HAP-1 (cell line): ENCODE measurements around the gene CDYL.

ENCODE experiments used
- DNase-seq, 2 experiments: peaks; one replicate each; pipeline ENCODE4 v3.0.0-alpha.2; 2016 to 2020; ENCODE audit warnings: low spot score in 2 of 2
- H3K27me3 ChIP-seq: fragments of 250-450 bp; sonication (Bioruptor Pico); 2 replicates; pipeline ENCODE4 v1.5.1; 2020; ENCODE audit warnings: low read depth, mild to moderate bottlenecking, moderate library complexity
- H3K36me3 ChIP-seq: fragments of 250-450 bp; sonication (Bioruptor Pico); replicated peaks from 2 replicates; pipeline ENCODE4 v1.5.1; 2020; ENCODE audit warnings: mild to moderate bottlenecking
- H3K4me1 ChIP-seq: fragments of 250-450 bp; sonication (Bioruptor Pico); 2 replicates; pipeline ENCODE4 v1.5.1; 2020; ENCODE audit warnings: mild to moderate bottlenecking
- H3K4me3 ChIP-seq: fragments of 250-450 bp; sonication (Bioruptor Pico); 2 replicates; pipeline ENCODE4 v1.5.1; 2020; ENCODE audit warnings: mild to moderate bottlenecking, moderate library complexity
- H3K9me3 ChIP-seq: fragments of 250-450 bp; sonication (Bioruptor Pico); 2 replicates; pipeline ENCODE4 v1.5.1; 2020; ENCODE audit warnings: mild to moderate bottlenecking, moderate library complexity
- in situ Hi-C: fragments of 300-500 bp; cut with MboI; formaldehyde crosslinking; loops from 3 replicates; pipeline ENCODE4 v1.14.3; 2020; ENCODE audit warnings: low sequenced_read_pairs, inconsistent platforms, mixed read lengths

CDYL gene

GRCh38 chr6:4778086-4778485, 1.9 kb downstream of the CDYL start:
- peaks cover 29% of the 10 kb centered on the region for H3K4me1 ChIP-seq
- H3K27me3 ChIP-seq: no peaks in the 10 kb centered on the region
- 0 out of 2 replicates have a peak, but pooled peaks cover 2% of the 10 kb centered on the region for H3K36me3 ChIP-seq
- peaks cover 2% of the 10 kb centered on the region; the same call in 1 of the 2 replicates for H3K9me3 ChIP-seq
- no peak for DNase-seq
- in situ Hi-C loops: no loop called here
- H3K4me3 ChIP-seq: peak overlapping the region; percentile 40

GRCh38 chr6:4780360-4780812, 4.2 kb downstream of the CDYL start:
- peaks cover 7% of the 10 kb centered on the region; the same call in 1 of the 2 replicates for H3K9me3 ChIP-seq
- peak in 1 of 2 experiments; percentile 27 for DNase-seq

GRCh38 chr6:4781426-4781825, 5.2 kb downstream of the CDYL start:
- peaks cover 16% of the 10 kb centered on the region for H3K4me1 ChIP-seq
- H3K27me3 ChIP-seq: no peaks in the 10 kb centered on the region
- H3K4me3 ChIP-seq: no peak overlapping the region
- in situ Hi-C loops: loop anchor here (10.0 kb wide), 1 partner anchor 163 kb away; no protein-coding TSS in a partner anchor
- H3K9me3 ChIP-seq: peaks cover 7% of the 10 kb centered on the region; the same call in 1 of the 2 replicates
- H3K36me3 ChIP-seq: peaks cover 8% of the 10 kb centered on the region; the same call in 1 of the 2 replicates
- DNase-seq: no peak

More at GRCh38 chr6:4780360-4780812, 4.2 kb downstream of the CDYL start:
- in situ Hi-C loops: loop anchor here (10.0 kb wide), 1 partner anchor 164 kb away; no protein-coding TSS in a partner anchor
- no peaks in the 10 kb centered on the region for H3K27me3 ChIP-seq
- no peak overlapping the region for H3K4me3 ChIP-seq
- peaks cover 8% of the 10 kb centered on the region; the same call in 1 of the 2 replicates for H3K36me3 ChIP-seq
- H3K4me1 ChIP-seq: peaks cover 16% of the 10 kb centered on the region

GRCh38 chr6:4781967-4782575, 5.9 kb downstream of the CDYL start:
- H3K36me3 ChIP-seq: peaks cover 8% of the 10 kb centered on the region; the same call in 1 of the 2 replicates
- in situ Hi-C loops: loop anchor here (10.0 kb wide), 1 partner anchor 163 kb away; no protein-coding TSS in a partner anchor
- no peak overlapping the region for H3K4me3 ChIP-seq
- peaks cover 7% of the 10 kb centered on the region; the same call in 1 of the 2 replicates for H3K9me3 ChIP-seq
- DNase-seq: no peak
- no peaks in the 10 kb centered on the region for H3K27me3 ChIP-seq
- H3K4me1 ChIP-seq: peaks cover 20% of the 10 kb centered on the region

- Histone ChIP-seq H3K27me3 (no peaks in the 10 kb centered on the region), H3K4me1 (peaks cover 14% of the 10 kb centered on the region), H3K4me3 (no peak overlapping the region), H3K9me3 (peaks cover 7% of the 10 kb centered on the region; the same call in 1 of the 2 replicates), H3K36me3 (peaks cover 6% of the 10 kb centered on the region; the same call in 1 of the 2 replicates)
- DNase-seq: peak; percentile 27 to 52
- in situ Hi-C loops: loop anchor here (10.0 kb wide), 1 partner anchor 158 kb away; no protein-coding TSS in a partner anchor
Observed at GRCh38 chr6:4786996-4787395, 10.8 kb downstream of the CDYL start.

- no peak overlapping the region for H3K4me3 ChIP-seq
- H3K36me3 ChIP-seq: peaks cover 6% of the 10 kb centered on the region; the same call in 1 of the 2 replicates
- in situ Hi-C loops: loop anchor here (10.0 kb wide), 1 partner anchor 156 kb away; no protein-coding TSS in a partner anchor
- H3K4me1 ChIP-seq: peaks cover 14% of the 10 kb centered on the region
- DNase-seq: no peak
- H3K27me3 ChIP-seq: no peaks in the 10 kb centered on the region
- H3K9me3 ChIP-seq: peaks cover 3% of the 10 kb centered on the region; the same call in 1 of the 2 replicates
Observed at GRCh38 chr6:4788482-4788881, 12.3 kb downstream of the CDYL start.

DNA sequence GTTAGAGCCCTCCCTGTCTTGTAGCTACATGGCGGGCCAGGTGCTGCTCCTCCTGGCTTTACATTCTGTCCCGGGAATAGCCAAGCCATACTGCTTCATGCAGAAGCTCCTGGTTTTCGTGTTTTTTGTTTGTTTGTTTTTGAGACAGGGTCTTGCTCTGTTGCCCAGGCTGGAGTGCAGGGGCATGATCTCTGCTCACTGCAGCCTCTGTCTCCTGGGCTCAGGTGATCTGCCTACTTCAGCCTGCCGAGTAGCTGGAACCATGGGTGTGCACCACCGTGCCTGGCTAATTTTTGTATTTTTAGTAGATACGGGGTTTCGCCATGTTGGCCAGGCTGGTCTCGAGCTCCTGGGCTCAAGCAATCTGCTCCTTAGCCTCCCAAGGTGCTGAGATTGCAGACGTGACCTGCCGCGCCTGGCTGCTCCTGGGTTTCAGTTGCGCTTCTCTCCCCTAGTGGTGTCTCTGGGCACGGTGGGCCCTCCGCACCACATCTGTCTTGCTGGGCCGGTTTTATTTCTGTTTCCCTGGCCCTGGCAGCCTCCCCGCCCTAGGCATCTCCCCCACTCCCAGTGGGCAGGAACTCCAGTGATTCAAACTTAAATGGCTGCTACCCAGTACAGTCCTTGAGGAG, 12.9 kb downstream of the CDYL start:
- Histone ChIP-seq H3K9me3 (no peaks in the 10 kb centered on the region), H3K4me3 (no peak overlapping the region), H3K27me3 (no peaks in the 10 kb centered on the region), H3K36me3 (peaks cover 3% of the 10 kb centered on the region; the same call in 1 of the 2 replicates), H3K4me1 (peaks cover 14% of the 10 kb centered on the region)
- in situ Hi-C loops: loop anchor here (10.0 kb wide), 1 partner anchor 156 kb away; no protein-coding TSS in a partner anchor
- DNase-seq: no peak

- no peaks in the 10 kb centered on the region for H3K36me3 ChIP-seq
- no peaks in the 10 kb centered on the region for H3K9me3 ChIP-seq
- H3K4me1 ChIP-seq: peaks cover 14% of the 10 kb centered on the region
- DNase-seq: no peak
- H3K27me3 ChIP-seq: no peaks in the 10 kb centered on the region
- in situ Hi-C loops: no loop called here
- H3K4me3 ChIP-seq: no peak overlapping the region
Observed at GRCh38 chr6:4790158-4790899, 14.1 kb downstream of the CDYL start.

DNA sequence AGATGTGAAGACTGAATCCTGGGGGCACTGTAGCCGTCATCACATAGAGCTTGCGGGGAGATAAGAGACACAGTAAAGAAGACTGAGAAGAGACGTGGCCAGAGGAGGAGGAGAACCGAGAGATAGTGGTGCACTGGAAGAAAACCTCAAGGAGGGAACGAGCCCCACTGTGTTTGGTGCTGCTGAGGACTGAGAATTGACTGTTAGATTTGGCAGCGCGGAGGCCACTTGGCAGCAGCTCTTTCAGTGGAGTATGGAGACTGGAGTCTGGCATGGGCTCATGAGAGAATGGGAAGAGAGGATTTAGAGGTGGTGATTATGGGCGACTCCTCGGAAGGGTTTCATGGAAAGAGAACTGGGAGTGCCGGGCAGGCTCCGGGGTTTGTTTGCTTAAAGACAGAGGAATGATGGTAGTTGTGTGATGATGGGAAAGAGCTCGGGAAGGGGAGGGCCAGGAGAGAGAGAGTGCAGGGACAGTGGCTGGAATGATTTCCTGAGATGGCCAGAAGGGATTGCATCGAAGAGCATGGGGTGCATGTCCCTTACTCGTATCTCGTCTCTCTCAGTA, 18.0 kb downstream of the CDYL start:
- Histone ChIP-seq H3K4me1 (peaks cover 9% of the 10 kb centered on the region), H3K27me3 (no peaks in the 10 kb centered on the region), H3K4me3 (no peak overlapping the region), H3K36me3 (no peaks in the 10 kb centered on the region), H3K9me3 (no peaks in the 10 kb centered on the region)
- in situ Hi-C loops: no loop called here
- DNase-seq: no peak

DNA sequence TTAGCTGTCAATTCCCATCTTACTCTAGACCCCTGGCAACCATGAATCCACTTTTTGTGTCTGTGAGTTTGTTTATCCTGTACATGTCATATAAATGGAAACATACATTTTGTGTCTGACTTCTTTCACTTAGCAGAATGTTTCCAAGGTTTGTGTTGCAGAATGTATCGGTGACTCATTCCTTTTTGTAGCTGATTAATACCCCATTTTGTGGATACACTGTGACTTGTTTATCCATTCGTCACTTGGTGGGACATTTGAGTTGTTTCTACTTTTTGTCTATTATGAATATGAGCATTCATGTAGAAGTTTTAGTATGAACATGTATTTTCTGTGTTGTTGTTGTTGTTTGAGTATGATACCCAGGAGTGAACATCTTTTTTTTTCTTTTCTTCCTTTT, 21.4 kb downstream of the CDYL start:
- H3K27me3 ChIP-seq: no peaks in the 10 kb centered on the region
- in situ Hi-C loops: no loop called here
- H3K4me1 ChIP-seq: no peaks in the 10 kb centered on the region
- DNase-seq: no peak
- H3K4me3 ChIP-seq: no peak overlapping the region
- H3K9me3 ChIP-seq: no peaks in the 10 kb centered on the region
- H3K36me3 ChIP-seq: no peaks in the 10 kb centered on the region

DNA sequence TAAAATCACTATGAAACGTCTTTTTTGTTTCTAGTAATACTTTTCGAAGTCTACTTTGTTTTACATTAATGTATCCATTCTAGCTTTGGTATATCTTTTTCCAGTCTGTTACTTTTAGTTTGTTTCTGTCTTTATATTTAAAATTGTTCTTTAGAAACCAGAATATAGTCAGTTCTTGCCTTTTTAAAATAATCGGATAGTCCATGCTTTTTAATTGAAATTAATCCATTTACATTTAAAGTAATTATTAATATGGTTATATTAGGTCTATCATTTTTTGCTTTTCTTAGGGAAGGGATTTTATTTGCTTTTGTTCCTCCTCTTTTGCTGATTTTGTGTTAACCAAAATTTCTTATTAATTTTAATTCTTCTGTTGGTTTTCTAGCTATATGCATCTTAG, 23.7 kb downstream of the CDYL start:
- in situ Hi-C loops: no loop called here
- no peak for DNase-seq
- Histone ChIP-seq H3K4me3 (no peak overlapping the region), H3K9me3 (no peaks in the 10 kb centered on the region), H3K27me3 (no peaks in the 10 kb centered on the region), H3K36me3 (no peaks in the 10 kb centered on the region), H3K4me1 (no peaks in the 10 kb centered on the region)

- Histone ChIP-seq H3K4me3 (no peak overlapping the region), H3K9me3 (no peaks in the 10 kb centered on the region), H3K4me1 (peaks cover 7% of the 10 kb centered on the region), H3K36me3 (no peaks in the 10 kb centered on the region), H3K27me3 (no peaks in the 10 kb centered on the region)
- DNase-seq: no peak
- in situ Hi-C loops: no loop called here
Observed at GRCh38 chr6:4800662-4801061, 24.5 kb downstream of the CDYL start.

- in situ Hi-C loops: no loop called here
- no peak for DNase-seq
- no peaks in the 10 kb centered on the region for H3K27me3 ChIP-seq
- no peak overlapping the region for H3K4me3 ChIP-seq
- H3K9me3 ChIP-seq: no peaks in the 10 kb centered on the region
- H3K4me1 ChIP-seq: peaks cover 11% of the 10 kb centered on the region
- no peaks in the 10 kb centered on the region for H3K36me3 ChIP-seq
Observed at GRCh38 chr6:4801491-4802110, 25.4 kb downstream of the CDYL start.
